Measurements from ENCODE around the gene TMEM179. TPM values are rescaled to one million over a fixed set of nuclear protein-coding genes. Genes with fewer than 3 reads are reported as not detected.

TMEM179 gene
- total and polyA plus RNA-seq, 2 donors (not counting 1 experiment from before 2014, with no cell fraction given): not detected

DNA sequence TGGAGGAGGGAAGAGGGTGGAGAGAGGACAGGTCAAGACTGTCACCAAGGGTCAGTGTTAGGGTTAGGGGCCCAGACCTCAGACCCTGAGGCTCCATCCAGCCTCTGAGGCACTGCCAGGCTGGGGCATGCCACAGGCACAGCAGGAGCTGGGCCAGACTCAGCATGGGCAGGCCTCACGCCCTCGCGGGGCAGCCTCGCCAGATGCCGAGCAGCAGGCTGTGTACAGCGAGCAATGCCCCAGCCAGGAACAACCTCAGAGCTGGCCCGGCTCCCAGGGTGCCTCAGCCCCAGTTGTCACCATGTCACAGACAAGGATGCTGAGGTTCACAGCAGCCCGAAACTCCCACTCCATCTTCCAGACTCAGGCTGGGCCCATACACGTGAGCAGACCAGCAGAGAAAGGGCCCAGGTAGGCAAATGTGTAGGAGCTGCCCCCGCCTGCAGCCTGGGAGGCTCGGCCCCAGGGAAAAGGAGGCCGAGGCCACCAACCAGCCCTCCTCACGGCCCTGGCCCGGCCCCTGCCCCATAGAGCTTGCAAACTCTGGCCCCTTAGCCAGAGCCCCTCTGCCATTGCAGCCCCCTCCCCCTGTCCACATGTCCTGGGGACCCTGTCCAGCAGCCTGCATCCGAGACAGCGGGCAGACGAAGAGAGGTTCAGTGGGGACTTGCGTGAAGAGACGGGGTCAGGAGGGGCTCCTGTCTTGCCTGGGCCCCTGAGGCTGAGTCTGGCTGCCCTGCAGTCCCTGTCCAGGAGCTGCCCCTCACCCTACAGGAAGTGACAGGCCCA is 17.5 kb downstream of the TMEM179 start:
- Histone ChIP-seq H3K27ac (ENCODE audit: low read length in 2 of 2) (no peak overlapping the region), H3K9me3 (ENCODE audit: control extremely low read depth in 1 of 3, control insufficient read depth in 2 of 3, insufficient read depth in 1 of 3, low read length in 2 of 3) (no peaks in the 10 kb centered on the region), H3K79me2 (ENCODE audit: control insufficient read depth, insufficient read depth, low read length) (no peaks in the 10 kb centered on the region), H3K4me3 (ENCODE audit: control extremely low read depth in 1 of 5, extremely low read depth in 1 of 5, insufficient read depth in 1 of 5, low read depth in 2 of 5, low read length in 4 of 5) (no peak overlapping the region), H3K27me3 (replicated peaks in 1 of 4; ENCODE audit: control extremely low read depth in 1 of 4, control insufficient read depth in 3 of 4, insufficient read depth in 4 of 4, low read length in 3 of 4) (peaks cover 0 to 2% (median 0%) of the 10 kb centered on the region in 4 experiments), H2AFZ (ENCODE audit: insufficient read depth, low read depth, low read length, poor library complexity, severe bottlenecking) (no peak overlapping the region), H3K4me2 (replicated peaks; ENCODE audit: low read depth, low read length, poor library complexity, severe bottlenecking) (no peak overlapping the region), H4K20me1 (ENCODE audit: control insufficient read depth, insufficient read depth, low read length, poor library complexity, severe bottlenecking) (no peaks in the 10 kb centered on the region), H3K36me3 (replicated peaks in 1 of 2; ENCODE audit: control extremely low read depth in 1 of 2, control insufficient read depth in 1 of 2, extremely low read depth in 1 of 2, insufficient read depth in 2 of 2, low read length in 1 of 2) (no peaks in the 10 kb centered on the region), H3K9ac (ENCODE audit: low read length) (no peak overlapping the region), H3K4me1 (ENCODE audit: control insufficient read depth in 2 of 2, insufficient read depth in 2 of 2, low read length in 2 of 2) (no peaks in the 10 kb centered on the region)
- ATAC-seq (ENCODE audit: low read depth) (no peak), DNase-seq (no peak)
- Mint-ChIP-seq H3K4me1 (no peaks in the 10 kb centered on the region), H3K4me3 (no peak overlapping the region), H3K27ac (no peak overlapping the region), H3K9me3 (ENCODE audit: insufficient read depth) (no peaks in the 10 kb centered on the region), H3K27me3 (peaks cover 17% of the 10 kb centered on the region)
- intact Hi-C loops (cut with micrococcal nuclease): no loop called here
- TF ChIP-seq CTCF (IDR thresholded peaks at IDR 0.05) (no peak), EZH2 (IDR thresholded peaks at IDR 0.05; ENCODE audit: borderline replicate concordance, insufficient read depth, low read depth, low read length, poor library complexity, severe bottlenecking) (no peak)
- WGBS (ENCODE audit: insufficient coverage): 75% methylated on average over 18 of the region's 19 CpGs
- ChIA-PET CTCF (no interaction called here), POLR2A (no interaction called here)

- Histone ChIP-seq H3K4me2 (replicated peaks; ENCODE audit: low read depth, low read length, poor library complexity, severe bottlenecking) (no peak overlapping the region), H3K9me3 (ENCODE audit: control extremely low read depth in 1 of 3, control insufficient read depth in 2 of 3, insufficient read depth in 1 of 3, low read length in 2 of 3) (no peaks in the 10 kb centered on the region), H2AFZ (ENCODE audit: insufficient read depth, low read depth, low read length, poor library complexity, severe bottlenecking) (no peak overlapping the region), H3K36me3 (replicated peaks in 1 of 2; ENCODE audit: control extremely low read depth in 1 of 2, control insufficient read depth in 1 of 2, extremely low read depth in 1 of 2, insufficient read depth in 2 of 2, low read length in 1 of 2) (no peaks in the 10 kb centered on the region), H3K79me2 (ENCODE audit: control insufficient read depth, insufficient read depth, low read length) (no peaks in the 10 kb centered on the region), H4K20me1 (ENCODE audit: control insufficient read depth, insufficient read depth, low read length, poor library complexity, severe bottlenecking) (no peaks in the 10 kb centered on the region), H3K27me3 (replicated peaks in 1 of 4; ENCODE audit: control extremely low read depth in 1 of 4, control insufficient read depth in 3 of 4, insufficient read depth in 4 of 4, low read length in 3 of 4) (peaks cover 0 to 2% (median 0%) of the 10 kb centered on the region in 4 experiments), H3K4me3 (ENCODE audit: control extremely low read depth in 1 of 5, extremely low read depth in 1 of 5, insufficient read depth in 1 of 5, low read depth in 2 of 5, low read length in 4 of 5) (no peak overlapping the region), H3K27ac (ENCODE audit: low read length in 2 of 2) (no peak overlapping the region), H3K9ac (ENCODE audit: low read length) (no peak overlapping the region), H3K4me1 (ENCODE audit: control insufficient read depth in 2 of 2, insufficient read depth in 2 of 2, low read length in 2 of 2) (no peaks in the 10 kb centered on the region)
- H3K4me1 Mint-ChIP-seq: no peaks in the 10 kb centered on the region
- H3K4me3 Mint-ChIP-seq: no peak overlapping the region
- 83% methylated on average over 16 of the region's 24 CpGs for WGBS (ENCODE audit: insufficient coverage)
- no peak for ATAC-seq (ENCODE audit: low read depth)
- intact Hi-C loops (cut with micrococcal nuclease): no loop called here
- ChIA-PET POLR2A (no interaction called here), CTCF (no interaction called here)
- H3K27ac Mint-ChIP-seq: no peak overlapping the region
- no peaks in the 10 kb centered on the region for H3K9me3 Mint-ChIP-seq (ENCODE audit: insufficient read depth)
- peaks cover 17% of the 10 kb centered on the region for H3K27me3 Mint-ChIP-seq
- TF ChIP-seq EZH2 (IDR thresholded peaks at IDR 0.05; ENCODE audit: borderline replicate concordance, insufficient read depth, low read depth, low read length, poor library complexity, severe bottlenecking) (no peak), CTCF (IDR thresholded peaks at IDR 0.05) (no peak)
- no peak for DNase-seq
Measured at GRCh38 chr14:104585966-104586697, 18.4 kb downstream of the TMEM179 start.

All from B cell (primary cell).